Keratinocyte (primary cell): ENCODE results near the gene ZNF860. TPM values are rescaled to one million over a fixed set of nuclear protein-coding genes. Genes with fewer than 3 reads are reported as not detected.

Source experiments
- DNase-seq: peaks from one replicate; pipeline ENCODE4 v3.0.0-alpha.2; 2011; ENCODE audit warnings: low read depth, missing footprints, low spot score
- FAIRE-seq: peaks from 2 replicates; lab custom pipeline; 2011; peaks lifted over from hg19 to GRCh38; lab: Jason Lieb, UNC
- H2AFZ ChIP-seq: 2 replicates; pipeline ENCODE4 v1.6.0; 2012; ENCODE audit warnings: low read length, control low read depth, inconsistent platforms; ENCODE audit not compliant: control insufficient read depth
- H3K27ac ChIP-seq: 2 replicates; pipeline ENCODE4 v1.5.1; 2011; ENCODE audit warnings: low read length; ENCODE audit not compliant: control insufficient read depth, insufficient read depth
- H3K27me3 ChIP-seq: 3 replicates; pipeline ENCODE4 v1.6.0; 2011; ENCODE audit warnings: low read length; ENCODE audit not compliant: control insufficient read depth, insufficient read depth; ENCODE audit errors: extremely low read depth
- H3K36me3 ChIP-seq, 2 experiments: 2 replicates in 1 of 2; 3 replicates in 1 of 2; pipeline ENCODE4 v1.5.1; 2011; ENCODE audit warnings: low read length in 2 of 2, mild to moderate bottlenecking in 1 of 2; ENCODE audit not compliant: control insufficient read depth in 2 of 2, insufficient read depth in 2 of 2; ENCODE audit errors: extremely low read depth in 1 of 2
- H3K4me1 ChIP-seq: 3 replicates; pipeline ENCODE4 v1.5.1; 2011; ENCODE audit warnings: low read length; ENCODE audit not compliant: control insufficient read depth, insufficient read depth; ENCODE audit errors: extremely low read depth
- H3K4me2 ChIP-seq: 3 replicates; pipeline ENCODE4 v1.6.0; 2011; ENCODE audit warnings: low read depth, low read length; ENCODE audit not compliant: control insufficient read depth, insufficient read depth; ENCODE audit errors: extremely low read depth
- H3K4me3 ChIP-seq, 3 experiments: fragments of 200-600 bp in 1 of 3; sonication (generic) in 1 of 3; 2 replicates in 2 of 3; 3 replicates in 1 of 3; pipeline ENCODE4 v1.5.1; 2011 to 2016; ENCODE audit warnings: low read length in 3 of 3, mild to moderate bottlenecking in 3 of 3, control low read depth in 2 of 3, inconsistent platforms in 1 of 3, low read depth in 1 of 3, mixed read lengths in 1 of 3, mixed run types in 1 of 3, moderate library complexity in 1 of 3; ENCODE audit not compliant: control insufficient read depth in 2 of 3, insufficient read depth in 2 of 3; ENCODE audit errors: extremely low read depth in 1 of 3
- H3K79me2 ChIP-seq: 2 replicates; pipeline ENCODE4 v1.6.0; 2012; ENCODE audit warnings: low read length; ENCODE audit not compliant: control insufficient read depth, insufficient read depth
- H3K9ac ChIP-seq: 3 replicates; pipeline ENCODE4 v1.6.0; 2011; ENCODE audit warnings: low read length; ENCODE audit not compliant: control insufficient read depth, insufficient read depth; ENCODE audit errors: extremely low read depth
- H3K9me1 ChIP-seq: 3 replicates; pipeline ENCODE4 v1.6.0; 2011; ENCODE audit warnings: low read length; ENCODE audit not compliant: control insufficient read depth, insufficient read depth; ENCODE audit errors: extremely low read depth
- H3K9me3 ChIP-seq: 2 replicates; pipeline ENCODE4 v1.5.1; 2012; ENCODE audit warnings: low read depth, low read length; ENCODE audit not compliant: control insufficient read depth
- H4K20me1 ChIP-seq: 3 replicates; pipeline ENCODE4 v1.6.0; 2011; ENCODE audit warnings: low read length; ENCODE audit not compliant: control insufficient read depth, insufficient read depth; ENCODE audit errors: extremely low read depth
- EZH2 ChIP-seq: IDR thresholded peaks from one replicate; pipeline ENCODE4 v1.6.1; 2012; ENCODE audit warnings: inconsistent platforms, mild to moderate bottlenecking, low read length, moderate library complexity
- dilution Hi-C: fragments of 300-500 bp; cut with MboI; formaldehyde crosslinking; loops from one replicate; pipeline ENCODE4 v1.7.0; 2020; ENCODE audit warnings: low sequenced_read_pairs; ENCODE audit not compliant: extremely low pct_ligation_motif_present
- polyA plus RNA-seq, 5 experiments: library from polyadenylated mRNA; depleted of rRNA in 3 of 5; stranded (reverse) in 3 of 5; stranded (forward) in 1 of 5; unstranded in 1 of 5; fragments of >200 nt; gene quantifications; 1 replicate in 1 of 5; 2 replicates in 3 of 5; 3 replicates in 1 of 5; pipeline versions ENCODE4 v1.2.1 to v1.2.3, GENCODE V29; 2011 to 2012; ENCODE audit warnings: missing spikeins in 2 of 5, low read depth in 1 of 5, low replicate concordance in 1 of 5
- TF ChIP-seq, protein P1 (sequence below), 3 experiments: IDR thresholded peaks in 1 of 3; conservative IDR thresholded peaks in 1 of 3; optimal IDR thresholded peaks in 1 of 3; 2 replicates in 2 of 3; 3 replicates in 1 of 3; pipeline versions ENCODE3 to v1.5.1; 2011; ENCODE audit warnings: low read length in 3 of 3, mild to moderate bottlenecking in 3 of 3, moderate library complexity in 2 of 3, control low read depth in 1 of 3, inconsistent platforms in 1 of 3; ENCODE audit not compliant: insufficient read depth in 2 of 3; ENCODE audit errors: extremely low read depth in 1 of 3

Gene ZNF860
- polyA plus RNA-seq, 1 donor (not counting 4 experiments of a cell fraction or from before 2014, with no cell fraction given), result 10.3 TPM

DNA sequence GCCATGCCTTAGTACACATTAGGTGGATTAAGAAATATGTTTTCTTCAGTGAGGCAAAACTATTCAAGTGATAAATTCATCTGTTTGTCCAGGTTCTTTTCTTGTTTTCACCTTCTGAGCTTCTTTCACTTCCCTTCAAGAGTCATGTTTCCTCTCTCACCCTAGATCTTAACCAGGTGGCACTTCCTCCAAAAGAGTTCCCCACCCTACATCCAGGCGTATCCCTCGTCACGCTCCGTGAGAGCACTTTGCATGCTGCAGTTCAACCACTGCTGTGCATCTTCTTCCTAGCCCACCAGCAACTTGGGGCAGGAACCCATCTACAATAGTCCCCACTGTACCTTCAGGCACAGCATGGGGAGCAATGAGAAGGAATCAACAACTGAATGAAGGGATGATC lies 29.3 kb upstream of the ZNF860 start:
- peaks cover 2 to 4% of the 10 kb centered on the region in 2 experiments for H3K36me3 ChIP-seq
- no peak overlapping the region for H3K4me2 ChIP-seq
- H2AFZ ChIP-seq, result no peak overlapping the region
- H3K9me3 ChIP-seq, result peaks cover 5% of the 10 kb centered on the region
- peaks cover 9% of the 10 kb centered on the region for H4K20me1 ChIP-seq
- TF ChIP-seq, protein P1, sequence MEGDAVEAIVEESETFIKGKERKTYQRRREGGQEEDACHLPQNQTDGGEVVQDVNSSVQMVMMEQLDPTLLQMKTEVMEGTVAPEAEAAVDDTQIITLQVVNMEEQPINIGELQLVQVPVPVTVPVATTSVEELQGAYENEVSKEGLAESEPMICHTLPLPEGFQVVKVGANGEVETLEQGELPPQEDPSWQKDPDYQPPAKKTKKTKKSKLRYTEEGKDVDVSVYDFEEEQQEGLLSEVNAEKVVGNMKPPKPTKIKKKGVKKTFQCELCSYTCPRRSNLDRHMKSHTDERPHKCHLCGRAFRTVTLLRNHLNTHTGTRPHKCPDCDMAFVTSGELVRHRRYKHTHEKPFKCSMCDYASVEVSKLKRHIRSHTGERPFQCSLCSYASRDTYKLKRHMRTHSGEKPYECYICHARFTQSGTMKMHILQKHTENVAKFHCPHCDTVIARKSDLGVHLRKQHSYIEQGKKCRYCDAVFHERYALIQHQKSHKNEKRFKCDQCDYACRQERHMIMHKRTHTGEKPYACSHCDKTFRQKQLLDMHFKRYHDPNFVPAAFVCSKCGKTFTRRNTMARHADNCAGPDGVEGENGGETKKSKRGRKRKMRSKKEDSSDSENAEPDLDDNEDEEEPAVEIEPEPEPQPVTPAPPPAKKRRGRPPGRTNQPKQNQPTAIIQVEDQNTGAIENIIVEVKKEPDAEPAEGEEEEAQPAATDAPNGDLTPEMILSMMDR (optimal IDR thresholded peaks at IDR 0.05 in 1 of 3, IDR thresholded peaks at IDR 0.05 in 1 of 3, conservative IDR thresholded peaks at IDR 0.05 in 1 of 3; ENCODE audit: extremely low read depth in 1 of 3, insufficient read depth in 2 of 3, low read length in 3 of 3), result no peak
- no peak for TF ChIP-seq EZH2
- peaks cover 95% of the 10 kb centered on the region for H3K79me2 ChIP-seq
- H3K4me1 ChIP-seq, result peaks cover 18% of the 10 kb centered on the region
- H3K4me3 ChIP-seq, result no peak overlapping the region
- peaks cover 6% of the 10 kb centered on the region for H3K9me1 ChIP-seq
- no peak overlapping the region for H3K27ac ChIP-seq
- no peaks in the 10 kb centered on the region for H3K27me3 ChIP-seq
- FAIRE-seq (no peak), DNase-seq (no peak)
- dilution Hi-C loops, result no loop called here
- no peak overlapping the region for H3K9ac ChIP-seq

DNA sequence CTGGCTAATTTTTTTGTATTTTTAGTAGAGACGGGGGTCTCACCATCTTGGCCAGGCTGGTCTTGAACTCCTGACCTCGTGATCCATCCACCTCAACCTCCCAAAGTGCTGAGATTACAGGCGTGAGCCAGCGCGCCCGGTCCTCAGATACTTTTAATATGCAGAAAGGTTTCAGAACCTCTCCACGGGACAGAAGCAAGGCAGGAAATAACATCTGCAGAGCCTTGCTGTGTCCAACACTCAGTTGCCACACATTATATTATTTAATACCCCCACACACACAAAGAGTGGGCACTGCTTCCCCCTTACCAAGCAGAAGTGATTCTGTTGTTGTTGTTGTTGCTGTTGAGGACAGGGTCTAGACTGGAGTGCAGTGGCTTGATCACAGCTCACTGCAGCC lies 28.5 kb upstream of the ZNF860 start:
- DNase-seq, result no peak
- peaks cover 1 to 4% of the 10 kb centered on the region in 2 experiments for H3K36me3 ChIP-seq
- peaks cover under 1% of the 10 kb centered on the region for H3K9me1 ChIP-seq
- H3K4me2 ChIP-seq, result no peak overlapping the region
- dilution Hi-C loops, result no loop called here
- H3K27ac ChIP-seq, result no peak overlapping the region
- H3K9ac ChIP-seq, result no peak overlapping the region
- H3K4me1 ChIP-seq, result peaks cover 9% of the 10 kb centered on the region
- no peak overlapping the region for H3K4me3 ChIP-seq
- H2AFZ ChIP-seq, result no peak overlapping the region
- FAIRE-seq, result no peak
- peaks cover 7% of the 10 kb centered on the region for H4K20me1 ChIP-seq
- no peaks in the 10 kb centered on the region for H3K27me3 ChIP-seq
- peaks cover 5% of the 10 kb centered on the region for H3K9me3 ChIP-seq
- no peak for TF ChIP-seq EZH2
- TF ChIP-seq, protein P1 (optimal IDR thresholded peaks at IDR 0.05 in 1 of 3, IDR thresholded peaks at IDR 0.05 in 1 of 3, conservative IDR thresholded peaks at IDR 0.05 in 1 of 3; ENCODE audit: extremely low read depth in 1 of 3, insufficient read depth in 2 of 3, low read length in 3 of 3), result no peak
- peaks cover 95% of the 10 kb centered on the region for H3K79me2 ChIP-seq
